Neural cell (in vitro differentiated cells): Measurements from ENCODE around the gene CR1. TPM values are rescaled to one million over a fixed set of nuclear protein-coding genes. Genes with fewer than 3 reads are reported as not detected.

Experiments used
- H2AFZ ChIP-seq: fragments of 200-600, 300-800 bp; sonication (generic), shearing (Covaris generic); 2 replicates; pipeline ENCODE4 v1.6.0; 2014; ENCODE audit warnings: low read depth, mild to moderate bottlenecking, antibody characterized with exemption, low read length, moderate library complexity
- H3F3A ChIP-seq: fragments of 200-600 bp; shearing (Covaris generic); 2 replicates; pipeline ENCODE4 v1.6.1; 2016; ENCODE audit warnings: mild to moderate bottlenecking, moderate library complexity, mixed read lengths, antibody characterized with exemption, low read length; ENCODE audit not compliant: insufficient read depth, poor library complexity, severe bottlenecking
- H3K27ac ChIP-seq: fragments of 200-600, 300-800 bp; sonication (generic), shearing (Covaris generic); 2 replicates; pipeline ENCODE4 v1.5.1; 2014; ENCODE audit warnings: mild to moderate bottlenecking, low read length, moderate library complexity
- H3K27me3 ChIP-seq: fragments of 300-800, 200-600 bp; sonication (generic), shearing (Covaris generic); 2 replicates; pipeline ENCODE4 v1.6.0; 2014; ENCODE audit warnings: mild to moderate bottlenecking, low read depth, low read length, moderate library complexity; ENCODE audit not compliant: insufficient read depth
- H3K36me3 ChIP-seq: fragments of 300-800, 200-600 bp; sonication (generic), shearing (Covaris generic); 2 replicates; pipeline ENCODE4 v1.5.1; 2014; ENCODE audit warnings: mild to moderate bottlenecking, antibody characterized with exemption, low read length, moderate library complexity; ENCODE audit not compliant: insufficient read depth
- H3K4me2 ChIP-seq: fragments of 300-800, 200-600 bp; sonication (generic), shearing (Covaris generic); 2 replicates; pipeline ENCODE4 v1.6.0; 2014; ENCODE audit warnings: mild to moderate bottlenecking, low read length
- H3K4me3 ChIP-seq: fragments of 300-800, 200-600 bp; sonication (generic), shearing (Covaris generic); 2 replicates; pipeline ENCODE4 v1.5.1; 2014; ENCODE audit warnings: mild to moderate bottlenecking, low read length, moderate library complexity
- H3K79me2 ChIP-seq: fragments of 200-600 bp; shearing (Covaris generic); replicated peaks from 2 replicates; pipeline ENCODE4 v1.6.0; 2014; ENCODE audit warnings: mild to moderate bottlenecking, low read length, moderate library complexity; ENCODE audit not compliant: insufficient read depth
- H3K9ac ChIP-seq: fragments of 300-800, 200-600 bp; sonication (generic), shearing (Covaris generic); 2 replicates; pipeline ENCODE4 v1.6.1; 2016; ENCODE audit warnings: mild to moderate bottlenecking, low read length, mixed read lengths
- H3K9me2 ChIP-seq: fragments of 200-600 bp; shearing (Covaris generic); 2 replicates; pipeline ENCODE4 v1.6.1; 2016; ENCODE audit warnings: mild to moderate bottlenecking, low read length, mixed read lengths; ENCODE audit not compliant: insufficient read depth
- H3K9me3 ChIP-seq: fragments of 200-600, 300-800 bp; sonication (generic), shearing (Covaris generic); 2 replicates; pipeline ENCODE4 v1.6.1; 2016; ENCODE audit warnings: mild to moderate bottlenecking, mixed run types, low read length, moderate library complexity, mixed read lengths
- H4K20me1 ChIP-seq: fragments of 200-600 bp; shearing (Covaris generic); 2 replicates; pipeline ENCODE4 v1.6.1; 2016; ENCODE audit warnings: mild to moderate bottlenecking, mixed run types; ENCODE audit not compliant: insufficient read depth
- EP300 ChIP-seq: fragments of 450-650 bp; conservative IDR thresholded peaks from 2 replicates; pipeline ENCODE4 v1.6.1; 2014; ENCODE audit warnings: antibody characterized with exemption, mild to moderate bottlenecking, moderate library complexity; ENCODE audit not compliant: poor library complexity, severe bottlenecking
- EZH2 ChIP-seq: fragments of 200-600, 300-800 bp; shearing (Covaris generic), sonication (generic); IDR thresholded peaks from 2 replicates; pipeline ENCODE4 v1.6.1; 2014; ENCODE audit warnings: antibody characterized with exemption, low read length, borderline replicate concordance, mild to moderate bottlenecking; ENCODE audit not compliant: insufficient read depth, poor library complexity, severe bottlenecking
- MXI1 ChIP-seq: fragments of 450-650 bp; conservative IDR thresholded peaks from 2 replicates; pipeline ENCODE4 v1.6.1; 2014; ENCODE audit warnings: antibody characterized with exemption, mild to moderate bottlenecking; ENCODE audit not compliant: poor library complexity, severe bottlenecking
- POLR2AphosphoS5 ChIP-seq: IDR thresholded peaks from 2 replicates; pipeline ENCODE4 v1.6.1; 2012
- RAD21 ChIP-seq: fragments of 450-650 bp; conservative IDR thresholded peaks from 2 replicates; pipeline ENCODE4 v1.6.1; 2014; ENCODE audit warnings: antibody characterized with exemption, mild to moderate bottlenecking, moderate library complexity
- SMC3 ChIP-seq: fragments of 450-650 bp; conservative IDR thresholded peaks from 2 replicates; pipeline ENCODE4 v1.6.1; 2014; ENCODE audit warnings: antibody characterized with exemption, mild to moderate bottlenecking, moderate library complexity; ENCODE audit not compliant: poor library complexity
- TAF1 ChIP-seq: IDR thresholded peaks from 2 replicates; pipeline ENCODE4 v1.6.1; 2012; ENCODE audit warnings: low read depth
- polyA plus RNA-seq: library from polyadenylated mRNA; depleted of rRNA; stranded (reverse); fragments of >200 nt; gene quantifications from 2 replicates; pipeline ENCODE4 v1.2.3, GENCODE V29; 2014
- TF ChIP-seq, protein P1 (sequence below): IDR thresholded peaks from 2 replicates; pipeline ENCODE4 v1.6.1; 2012; ENCODE audit warnings: borderline replicate concordance
- TF ChIP-seq, protein P2 (sequence below): fragments of 450-650 bp; IDR thresholded peaks from 2 replicates; pipeline ENCODE4 v1.5.1; 2014; ENCODE audit warnings: antibody characterized with exemption, mild to moderate bottlenecking, moderate library complexity; ENCODE audit not compliant: poor library complexity, severe bottlenecking

CR1 gene
- polyA plus RNA-seq, 1 donor from 2014 or later: not detected

GRCh38 chr1:207458414-207458813, 37.5 kb upstream of the CR1 start:
- TF ChIP-seq MXI1 (no peak), POLR2AphosphoS5 (no peak)
- TF ChIP-seq, protein P1, sequence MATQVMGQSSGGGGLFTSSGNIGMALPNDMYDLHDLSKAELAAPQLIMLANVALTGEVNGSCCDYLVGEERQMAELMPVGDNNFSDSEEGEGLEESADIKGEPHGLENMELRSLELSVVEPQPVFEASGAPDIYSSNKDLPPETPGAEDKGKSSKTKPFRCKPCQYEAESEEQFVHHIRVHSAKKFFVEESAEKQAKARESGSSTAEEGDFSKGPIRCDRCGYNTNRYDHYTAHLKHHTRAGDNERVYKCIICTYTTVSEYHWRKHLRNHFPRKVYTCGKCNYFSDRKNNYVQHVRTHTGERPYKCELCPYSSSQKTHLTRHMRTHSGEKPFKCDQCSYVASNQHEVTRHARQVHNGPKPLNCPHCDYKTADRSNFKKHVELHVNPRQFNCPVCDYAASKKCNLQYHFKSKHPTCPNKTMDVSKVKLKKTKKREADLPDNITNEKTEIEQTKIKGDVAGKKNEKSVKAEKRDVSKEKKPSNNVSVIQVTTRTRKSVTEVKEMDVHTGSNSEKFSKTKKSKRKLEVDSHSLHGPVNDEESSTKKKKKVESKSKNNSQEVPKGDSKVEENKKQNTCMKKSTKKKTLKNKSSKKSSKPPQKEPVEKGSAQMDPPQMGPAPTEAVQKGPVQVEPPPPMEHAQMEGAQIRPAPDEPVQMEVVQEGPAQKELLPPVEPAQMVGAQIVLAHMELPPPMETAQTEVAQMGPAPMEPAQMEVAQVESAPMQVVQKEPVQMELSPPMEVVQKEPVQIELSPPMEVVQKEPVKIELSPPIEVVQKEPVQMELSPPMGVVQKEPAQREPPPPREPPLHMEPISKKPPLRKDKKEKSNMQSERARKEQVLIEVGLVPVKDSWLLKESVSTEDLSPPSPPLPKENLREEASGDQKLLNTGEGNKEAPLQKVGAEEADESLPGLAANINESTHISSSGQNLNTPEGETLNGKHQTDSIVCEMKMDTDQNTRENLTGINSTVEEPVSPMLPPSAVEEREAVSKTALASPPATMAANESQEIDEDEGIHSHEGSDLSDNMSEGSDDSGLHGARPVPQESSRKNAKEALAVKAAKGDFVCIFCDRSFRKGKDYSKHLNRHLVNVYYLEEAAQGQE: no peak
- TF ChIP-seq, protein P2, sequence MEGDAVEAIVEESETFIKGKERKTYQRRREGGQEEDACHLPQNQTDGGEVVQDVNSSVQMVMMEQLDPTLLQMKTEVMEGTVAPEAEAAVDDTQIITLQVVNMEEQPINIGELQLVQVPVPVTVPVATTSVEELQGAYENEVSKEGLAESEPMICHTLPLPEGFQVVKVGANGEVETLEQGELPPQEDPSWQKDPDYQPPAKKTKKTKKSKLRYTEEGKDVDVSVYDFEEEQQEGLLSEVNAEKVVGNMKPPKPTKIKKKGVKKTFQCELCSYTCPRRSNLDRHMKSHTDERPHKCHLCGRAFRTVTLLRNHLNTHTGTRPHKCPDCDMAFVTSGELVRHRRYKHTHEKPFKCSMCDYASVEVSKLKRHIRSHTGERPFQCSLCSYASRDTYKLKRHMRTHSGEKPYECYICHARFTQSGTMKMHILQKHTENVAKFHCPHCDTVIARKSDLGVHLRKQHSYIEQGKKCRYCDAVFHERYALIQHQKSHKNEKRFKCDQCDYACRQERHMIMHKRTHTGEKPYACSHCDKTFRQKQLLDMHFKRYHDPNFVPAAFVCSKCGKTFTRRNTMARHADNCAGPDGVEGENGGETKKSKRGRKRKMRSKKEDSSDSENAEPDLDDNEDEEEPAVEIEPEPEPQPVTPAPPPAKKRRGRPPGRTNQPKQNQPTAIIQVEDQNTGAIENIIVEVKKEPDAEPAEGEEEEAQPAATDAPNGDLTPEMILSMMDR: no peak
- H3K4me2 ChIP-seq: no peak overlapping the region
- H3K4me3 ChIP-seq: no peak overlapping the region
- no peaks in the 10 kb centered on the region for H3K36me3 ChIP-seq
- no peaks in the 10 kb centered on the region for H3K79me2 ChIP-seq
- no peaks in the 10 kb centered on the region for H3K9me3 ChIP-seq
- no peaks in the 10 kb centered on the region for H3K9me2 ChIP-seq
- H3K9ac ChIP-seq: no peak overlapping the region
- H3F3A ChIP-seq: no peaks in the 10 kb centered on the region
- H4K20me1 ChIP-seq: no peaks in the 10 kb centered on the region
- peaks cover 39% of the 10 kb centered on the region for H3K27me3 ChIP-seq
- no peak overlapping the region for H3K27ac ChIP-seq
- H2AFZ ChIP-seq: no peak overlapping the region

GRCh38 chr1:207459008-207459407, 36.9 kb upstream of the CR1 start:
- Histone ChIP-seq H3K9ac (no peak overlapping the region), H3K4me2 (no peak overlapping the region), H3K79me2 (no peaks in the 10 kb centered on the region), H3F3A (no peaks in the 10 kb centered on the region), H3K27ac (no peak overlapping the region), H3K27me3 (peaks cover 33% of the 10 kb centered on the region), H3K4me3 (no peak overlapping the region), H3K36me3 (no peaks in the 10 kb centered on the region), H3K9me3 (no peaks in the 10 kb centered on the region), H4K20me1 (no peaks in the 10 kb centered on the region), H2AFZ (no peak overlapping the region), H3K9me2 (no peaks in the 10 kb centered on the region)
- TF ChIP-seq RAD21 (no peak), EZH2 (no peak), MXI1 (no peak), EP300 (no peak), TAF1 (no peak), POLR2AphosphoS5 (no peak), SMC3 (no peak)
- TF ChIP-seq, protein P2: no peak
- TF ChIP-seq, protein P1: no peak
